HCT116 (cell line): ENCODE data around the gene GRM5. TPM values are rescaled to one million over a fixed set of nuclear protein-coding genes. Genes with fewer than 3 reads are reported as not detected.
"Not testable (repeated sequence)": the region's sequence is repeated elsewhere in the genome, so short reads cannot be mapped to it uniquely, and the experiment has no call there.

Experiments
- ATAC-seq: fragments of 200-7000 bp; cut with Tn5 transposase; 2 replicates; pipeline ENCODE4 v1.9.1; 2020; ENCODE audit warnings: mild to moderate bottlenecking, moderate library complexity
- BruUV-seq: library from RNA; stranded (reverse); fragments of 400-500 nt; replicated peaks from 2 replicates; lab custom pipeline; 2021; lab: Mats Ljungman, UMichigan
- CTCF ChIA-PET: fragments of 300-600 bp; sonication (Branson Sonifier 250); formaldehyde crosslinking; loops from one replicate; lab custom pipeline; 2021; ENCODE audit warnings: antibody characterized with exemption; lab: Charles Lee
- POLR2A ChIA-PET: fragments of 300-600, 350-600 bp; sonication (Branson Sonifier 250); formaldehyde crosslinking; loops from one replicate; lab custom pipeline; 2021; ENCODE audit warnings: antibody characterized with exemption; lab: Charles Lee
- RAD21 ChIA-PET, 2 experiments: fragments of 300-600 bp; sonication (Branson Sonifier 250); formaldehyde crosslinking; loops; one replicate each; lab custom pipeline; 2023; ENCODE audit warnings: low total read pairs in 2 of 2; ENCODE audit not compliant: uncharacterized antibody in 2 of 2, unreplicated experiment in 2 of 2, low non-redundant PET in 1 of 2; lab: Charles Lee
- DNase-seq: peaks from one replicate; pipeline ENCODE4 v3.0.0-alpha.2; 2010; ENCODE audit warnings: low read depth, low spot score
- H2AFZ ChIP-seq: fragments of 200-600 bp; shearing (Covaris generic), sonication (generic); 2 replicates; pipeline ENCODE4 v1.6.1; 2017; ENCODE audit warnings: low read depth, mixed run types, mixed read lengths, antibody characterized with exemption, low read length; ENCODE audit not compliant: poor library complexity, severe bottlenecking
- H3K27ac ChIP-seq: 2 replicates; pipeline ENCODE4 v1.5.1; 2012; ENCODE audit warnings: low read depth, low read length
- H3K27me3 ChIP-seq: fragments of 200-600 bp; sonication (generic); 2 replicates; pipeline ENCODE4 v1.6.1; 2016; ENCODE audit warnings: mixed run types, low read length, mixed read lengths; ENCODE audit not compliant: insufficient read depth
- H3K36me3 ChIP-seq, 2 experiments: fragments of 200-500 bp in 1 of 2; fragments of 200-600 bp in 1 of 2; sonication (Bioruptor generic) in 1 of 2; sonication (generic) in 1 of 2; 2 replicates each; pipeline versions ENCODE4 v1.5.1 to v1.6.1; 2014 to 2016; ENCODE audit warnings: low read length in 2 of 2, inconsistent platforms in 1 of 2, mixed read lengths in 1 of 2, mixed run types in 1 of 2; ENCODE audit not compliant: insufficient read depth in 2 of 2, control insufficient read depth in 1 of 2
- H3K4me1 ChIP-seq, 2 experiments: fragments of 200-600 bp in 1 of 2; sonication (generic) in 1 of 2; 2 replicates each; pipeline versions ENCODE4 v1.5.1 to v1.6.1; 2012 to 2017; ENCODE audit warnings: low read length in 2 of 2, inconsistent platforms in 1 of 2, mild to moderate bottlenecking in 1 of 2, mixed read lengths in 1 of 2, mixed run types in 1 of 2, moderate library complexity in 1 of 2; ENCODE audit not compliant: insufficient read depth in 2 of 2, control insufficient read depth in 1 of 2
- H3K4me2 ChIP-seq: fragments of 200-600 bp; sonication (generic); 2 replicates; pipeline ENCODE4 v1.6.1; 2017; ENCODE audit warnings: mixed run types, low read length, mixed read lengths
- H3K4me3 ChIP-seq, 2 experiments: fragments of 200-600 bp in 1 of 2; sonication (generic) in 1 of 2; replicated peaks in 1 of 2; 2 replicates each; pipeline ENCODE4 v1.5.1; 2011 to 2016; ENCODE audit warnings: low read length in 2 of 2, control low read depth in 1 of 2, low read depth in 1 of 2, mild to moderate bottlenecking in 1 of 2, mixed read lengths in 1 of 2, mixed run types in 1 of 2
- H3K79me2 ChIP-seq: fragments of 200-600 bp; sonication (generic); 2 replicates; pipeline ENCODE4 v1.6.1; 2017; ENCODE audit warnings: mild to moderate bottlenecking, mixed run types, low read length, moderate library complexity, mixed read lengths; ENCODE audit not compliant: insufficient read depth
- H3K9ac ChIP-seq: fragments of 200-600 bp; sonication (generic); 2 replicates; pipeline ENCODE4 v1.6.1; 2016; ENCODE audit warnings: low read length, mixed read lengths
- H3K9me2 ChIP-seq: fragments of 200-600 bp; sonication (generic), shearing (Covaris generic); 2 replicates; pipeline ENCODE4 v1.6.1; 2017; ENCODE audit warnings: mixed run types, mild to moderate bottlenecking, moderate library complexity; ENCODE audit not compliant: insufficient read depth
- H3K9me3 ChIP-seq, 2 experiments: fragments of 200-500 bp in 1 of 2; fragments of 200-600 bp in 1 of 2; sonication (Bioruptor generic) in 1 of 2; sonication (generic) in 1 of 2; 2 replicates each; pipeline ENCODE4 v1.6.1; 2014 to 2017; ENCODE audit warnings: low read length in 2 of 2, mixed read lengths in 2 of 2, inconsistent platforms in 1 of 2, low read depth in 1 of 2, mild to moderate bottlenecking in 1 of 2, mixed run types in 1 of 2, moderate library complexity in 1 of 2; ENCODE audit not compliant: control insufficient read depth in 1 of 2, insufficient read depth in 1 of 2
- H4K20me1 ChIP-seq: fragments of 200-600 bp; sonication (generic), shearing (Covaris generic); 2 replicates; pipeline ENCODE4 v1.6.1; 2017; ENCODE audit warnings: mixed run types, mild to moderate bottlenecking, moderate library complexity; ENCODE audit not compliant: insufficient read depth
- CEBPB ChIP-seq: IDR thresholded peaks from 2 replicates; pipeline ENCODE4 v1.6.1; 2012; ENCODE audit warnings: low read depth
- ELF1 ChIP-seq: IDR thresholded peaks from 2 replicates; pipeline ENCODE4 v1.6.1; 2012; ENCODE audit warnings: low read depth, borderline replicate concordance
- EZH2 ChIP-seq: fragments of 200-600 bp; sonication (generic); IDR thresholded peaks from 2 replicates; pipeline ENCODE4 v1.6.1; 2017; ENCODE audit warnings: antibody characterized with exemption, mixed run types
- EZH2phosphoT487 ChIP-seq: fragments of 200-600 bp; IDR thresholded peaks from 2 replicates; pipeline ENCODE4 v1.6.1; 2018; ENCODE audit warnings: antibody characterized with exemption, borderline replicate concordance
- FOSL1 ChIP-seq: IDR thresholded peaks from 2 replicates; pipeline ENCODE4 v1.6.1; 2012; ENCODE audit warnings: low read depth
- JUND ChIP-seq: IDR thresholded peaks from 2 replicates; pipeline ENCODE4 v1.6.1; 2012
- POLR2A ChIP-seq: IDR thresholded peaks from 2 replicates; pipeline ENCODE4 v1.7.0; 2011; ENCODE audit warnings: borderline replicate concordance; ENCODE audit not compliant: insufficient read depth, insufficient read length; ENCODE audit errors: extremely low read depth
- RAD21 ChIP-seq: IDR thresholded peaks from 2 replicates; pipeline ENCODE4 v1.6.1; 2012; ENCODE audit warnings: low read depth, mild to moderate bottlenecking
- SP1 ChIP-seq: IDR thresholded peaks from 2 replicates; pipeline ENCODE4 v1.6.1; 2012; ENCODE audit warnings: low read depth
- YY1 ChIP-seq: IDR thresholded peaks from 2 replicates; pipeline ENCODE4 v1.6.1; 2011; ENCODE audit warnings: low read length, low read depth, moderate library complexity, mild to moderate bottlenecking; ENCODE audit not compliant: insufficient replicate concordance; ENCODE audit errors: extremely low read depth
- ZFX ChIP-seq: fragments of 450-650 bp; IDR thresholded peaks from 2 replicates; pipeline ENCODE4 v1.6.1; 2017
- intact Hi-C: fragments of 100-400 bp; cut with micrococcal nuclease; formaldehyde crosslinking; loops from 2 replicates; pipeline ENCODE4 v1.10.0; 2022
- total RNA-seq: library from RNA; stranded (reverse); gene quantifications from one replicate; pipeline ENCODE4 v1.2.1, GENCODE V29; 2021; ENCODE audit not compliant: unreplicated experiment
- TF ChIP-seq, protein P1 (sequence below): IDR thresholded peaks from 2 replicates; pipeline ENCODE4 v1.6.1; 2011; ENCODE audit warnings: mild to moderate bottlenecking, low read length, moderate library complexity; ENCODE audit not compliant: insufficient replicate concordance; ENCODE audit errors: extremely low read depth
- TF ChIP-seq, protein P2 (sequence below): IDR thresholded peaks from 2 replicates; pipeline ENCODE4 v1.6.1; 2012

Gene GRM5
- total RNA-seq, 1 experiment from 2014 or later: not detected

DNA sequence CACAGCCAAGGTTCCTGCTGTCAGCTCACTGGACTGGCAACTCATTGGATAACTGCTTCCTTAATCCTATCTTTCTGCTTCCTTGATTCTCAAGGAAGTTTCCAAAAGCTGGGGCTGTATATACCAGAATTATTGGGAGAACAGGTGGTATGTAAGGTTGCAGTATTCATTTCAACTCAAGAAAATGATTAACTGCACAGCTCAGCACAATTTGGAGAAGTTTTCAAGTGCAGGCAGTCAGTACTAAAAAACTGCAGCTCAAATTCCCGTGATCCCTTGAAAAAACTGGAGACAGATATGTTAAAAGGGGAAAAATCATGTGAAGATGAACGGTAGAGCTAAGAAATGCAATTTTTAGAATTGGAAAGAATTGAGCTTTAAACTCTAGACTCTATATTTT lies 44.4 kb downstream of the GRM5 start (continued):
- TF ChIP-seq, protein P1, sequence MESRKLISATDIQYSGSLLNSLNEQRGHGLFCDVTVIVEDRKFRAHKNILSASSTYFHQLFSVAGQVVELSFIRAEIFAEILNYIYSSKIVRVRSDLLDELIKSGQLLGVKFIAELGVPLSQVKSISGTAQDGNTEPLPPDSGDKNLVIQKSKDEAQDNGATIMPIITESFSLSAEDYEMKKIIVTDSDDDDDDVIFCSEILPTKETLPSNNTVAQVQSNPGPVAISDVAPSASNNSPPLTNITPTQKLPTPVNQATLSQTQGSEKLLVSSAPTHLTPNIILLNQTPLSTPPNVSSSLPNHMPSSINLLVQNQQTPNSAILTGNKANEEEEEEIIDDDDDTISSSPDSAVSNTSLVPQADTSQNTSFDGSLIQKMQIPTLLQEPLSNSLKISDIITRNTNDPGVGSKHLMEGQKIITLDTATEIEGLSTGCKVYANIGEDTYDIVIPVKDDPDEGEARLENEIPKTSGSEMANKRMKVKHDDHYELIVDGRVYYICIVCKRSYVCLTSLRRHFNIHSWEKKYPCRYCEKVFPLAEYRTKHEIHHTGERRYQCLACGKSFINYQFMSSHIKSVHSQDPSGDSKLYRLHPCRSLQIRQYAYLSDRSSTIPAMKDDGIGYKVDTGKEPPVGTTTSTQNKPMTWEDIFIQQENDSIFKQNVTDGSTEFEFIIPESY: no peak
- no peak for TF ChIP-seq POLR2A
- no peak for TF ChIP-seq EZH2phosphoT487

DNA sequence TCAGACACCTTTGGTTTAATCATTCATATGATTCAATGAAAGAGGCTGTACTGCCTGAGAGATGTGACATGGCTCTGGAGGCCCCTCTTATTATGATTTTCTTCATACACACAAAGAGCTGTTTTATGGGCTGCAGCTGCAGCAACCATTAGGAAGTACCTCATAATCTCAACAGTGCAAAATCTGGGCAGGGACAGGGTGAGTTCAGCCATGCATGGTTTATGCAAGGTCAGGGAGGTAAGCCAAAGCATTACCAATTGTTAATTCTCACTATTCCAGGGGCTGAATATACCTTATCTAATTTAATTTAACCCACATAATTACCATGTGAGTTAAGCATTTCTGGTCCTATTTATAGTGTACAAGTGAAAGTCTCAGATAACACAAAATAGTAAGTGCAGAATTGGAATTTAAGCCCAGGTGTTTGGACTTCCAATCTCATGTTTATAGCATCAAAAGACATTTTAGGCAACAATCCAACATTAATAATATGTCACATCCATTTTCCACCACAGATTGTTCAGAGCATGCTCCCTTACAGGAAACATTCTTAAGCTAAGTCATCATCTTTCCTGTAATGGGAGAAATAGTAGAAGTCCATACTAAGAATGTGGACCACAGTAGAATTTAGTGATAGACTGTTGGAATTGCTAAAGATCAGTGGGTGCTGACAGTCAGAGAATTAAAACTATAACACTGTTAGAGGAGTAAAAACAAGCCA lies 45.8 kb downstream of the GRM5 start:
- H3K27ac ChIP-seq, H3K4me2 ChIP-seq, CTCF ChIA-PET, POLR2A ChIA-PET, DNase-seq, H3K4me1 ChIP-seq, H3K79me2 ChIP-seq, H3K9me3 ChIP-seq, ATAC-seq, H3K36me3 ChIP-seq, H3K27me3 ChIP-seq, H4K20me1 ChIP-seq, H3K9me2 ChIP-seq, H2AFZ ChIP-seq, H3K9ac ChIP-seq, intact Hi-C loops, RAD21 ChIA-PET, BruUV-seq, H3K4me3 ChIP-seq: not testable (repeated sequence)

DNA sequence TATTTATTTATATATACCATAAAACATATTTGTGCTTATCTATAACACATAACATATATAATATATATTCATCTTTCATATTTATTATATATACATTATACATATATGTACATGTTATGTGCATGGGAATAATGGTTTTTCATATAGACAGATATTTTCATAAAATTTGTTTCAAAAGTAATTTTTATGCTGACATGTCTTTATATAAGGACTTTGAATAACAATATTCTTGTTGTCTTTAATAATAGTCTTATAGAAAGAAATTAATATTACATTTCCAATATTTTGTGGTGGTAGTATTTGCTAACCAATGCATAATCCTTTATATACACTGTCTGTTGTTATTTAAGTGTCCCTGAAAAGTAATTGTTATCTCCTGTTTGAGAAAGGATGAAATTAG lies 49.6 kb downstream of the GRM5 start:
- Histone ChIP-seq H4K20me1 (no peaks in the 10 kb centered on the region), H3K4me2 (no peak overlapping the region), H3K27me3 (no peaks in the 10 kb centered on the region), H3K36me3 (no peaks in the 10 kb centered on the region), H3K9ac (no peak overlapping the region), H3K9me2 (no peaks in the 10 kb centered on the region), H3K9me3 (no peaks in the 10 kb centered on the region), H3K4me3 (no peak overlapping the region), H2AFZ (no peak overlapping the region), H3K27ac (no peak overlapping the region), H3K4me1 (no peaks in the 10 kb centered on the region), H3K79me2 (no peaks in the 10 kb centered on the region)
- ChIA-PET CTCF (no interaction called here), POLR2A (no interaction called here), RAD21 (no interaction called here)
- ATAC-seq (no peak), DNase-seq (no peak)
- intact Hi-C loops: no loop called here
- no TSS peak for BruUV-seq
- TF ChIP-seq, protein P2, sequence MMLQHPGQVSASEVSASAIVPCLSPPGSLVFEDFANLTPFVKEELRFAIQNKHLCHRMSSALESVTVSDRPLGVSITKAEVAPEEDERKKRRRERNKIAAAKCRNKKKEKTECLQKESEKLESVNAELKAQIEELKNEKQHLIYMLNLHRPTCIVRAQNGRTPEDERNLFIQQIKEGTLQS: no peak
- TF ChIP-seq EZH2: no peak
- TF ChIP-seq EZH2phosphoT487: no peak
- no peak for TF ChIP-seq JUND
- TF ChIP-seq SP1: no peak
- TF ChIP-seq, protein P1: no peak
- TF ChIP-seq ELF1: no peak
- no peak for TF ChIP-seq YY1
- no peak for TF ChIP-seq FOSL1
- TF ChIP-seq ZFX: no peak
- TF ChIP-seq CEBPB: no peak
- TF ChIP-seq RAD21: no peak
